ENCODE measurements around the gene UNC80. TPM values are rescaled to one million over a fixed set of nuclear protein-coding genes. Genes with fewer than 3 reads are reported as not detected.

Gene UNC80
- total RNA-seq, 4 donors from 2014 or later, result under 0.01 to 0.67 (median 0.06) TPM

DNA sequence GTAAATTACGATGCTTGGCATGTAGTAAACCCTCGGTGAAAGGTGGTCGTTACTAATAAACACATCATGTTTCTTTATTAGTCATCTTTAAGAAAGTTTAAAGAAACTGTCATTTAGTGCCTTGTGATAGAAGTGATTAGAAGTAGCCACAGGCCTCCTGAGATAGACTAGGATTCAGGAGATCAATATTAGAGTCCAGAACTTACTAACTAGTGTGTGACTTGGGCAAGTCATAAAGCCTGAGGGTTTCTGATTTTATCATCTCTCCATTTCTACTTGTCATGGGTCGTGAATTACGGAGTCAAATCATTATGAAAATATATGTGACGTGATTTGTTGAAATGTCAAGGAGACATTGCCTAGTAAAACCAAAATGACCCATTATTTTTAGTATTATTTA is 237.5 kb downstream of the UNC80 start:
- Histone ChIP-seq H3K36me3 (peaks cover 0 to 50% of the 10 kb centered on the region in 2 donors), H3K9me3 (no peaks in the 10 kb centered on the region), H3K4me1 (peaks cover 3 to 36% (median 17%) of the 10 kb centered on the region in 3 donors), H3K4me3 (no peak overlapping the region), H3K27me3 (no peaks in the 10 kb centered on the region), H3K27ac (no peak overlapping the region)
- 68 to 72% methylated on average over 6 of the region's 6 CpGs for WGBS, 2 donors (ENCODE audit: low coverage in 1 of 2)
- TF ChIP-seq POLR2AphosphoS5 (IDR thresholded peaks at IDR 0.05) (no peak), POLR2A (IDR thresholded peaks at IDR 0.05) (no peak), EP300 (IDR thresholded peaks at IDR 0.05) (no peak)
- TF ChIP-seq, protein P1, sequence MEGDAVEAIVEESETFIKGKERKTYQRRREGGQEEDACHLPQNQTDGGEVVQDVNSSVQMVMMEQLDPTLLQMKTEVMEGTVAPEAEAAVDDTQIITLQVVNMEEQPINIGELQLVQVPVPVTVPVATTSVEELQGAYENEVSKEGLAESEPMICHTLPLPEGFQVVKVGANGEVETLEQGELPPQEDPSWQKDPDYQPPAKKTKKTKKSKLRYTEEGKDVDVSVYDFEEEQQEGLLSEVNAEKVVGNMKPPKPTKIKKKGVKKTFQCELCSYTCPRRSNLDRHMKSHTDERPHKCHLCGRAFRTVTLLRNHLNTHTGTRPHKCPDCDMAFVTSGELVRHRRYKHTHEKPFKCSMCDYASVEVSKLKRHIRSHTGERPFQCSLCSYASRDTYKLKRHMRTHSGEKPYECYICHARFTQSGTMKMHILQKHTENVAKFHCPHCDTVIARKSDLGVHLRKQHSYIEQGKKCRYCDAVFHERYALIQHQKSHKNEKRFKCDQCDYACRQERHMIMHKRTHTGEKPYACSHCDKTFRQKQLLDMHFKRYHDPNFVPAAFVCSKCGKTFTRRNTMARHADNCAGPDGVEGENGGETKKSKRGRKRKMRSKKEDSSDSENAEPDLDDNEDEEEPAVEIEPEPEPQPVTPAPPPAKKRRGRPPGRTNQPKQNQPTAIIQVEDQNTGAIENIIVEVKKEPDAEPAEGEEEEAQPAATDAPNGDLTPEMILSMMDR (IDR thresholded peaks at IDR 0.05), result no peak
- no peak for ATAC-seq

GRCh38 chr2:210009896-210010295 is 238.3 kb downstream of the UNC80 start:
- Histone ChIP-seq H3K27ac (no peak overlapping the region), H3K9me3 (no peaks in the 10 kb centered on the region), H3K36me3 (peaks cover 0 to 57% of the 10 kb centered on the region in 2 donors), H3K27me3 (no peaks in the 10 kb centered on the region), H3K4me3 (no peak overlapping the region), H3K4me1 (peaks cover 0 to 29% (median 14%) of the 10 kb centered on the region in 3 donors)
- no peak for ATAC-seq
- 79 to 82% methylated on average over 3 of the region's 3 CpGs for WGBS, 2 donors (ENCODE audit: low coverage in 1 of 2)
- TF ChIP-seq EP300 (IDR thresholded peaks at IDR 0.05) (no peak), POLR2A (IDR thresholded peaks at IDR 0.05) (no peak), POLR2AphosphoS5 (IDR thresholded peaks at IDR 0.05) (no peak)
- TF ChIP-seq, protein P1 (IDR thresholded peaks at IDR 0.05), result no peak

- WGBS, 2 donors (ENCODE audit: low coverage in 1 of 2), result 79% methylated on average over 1 of the region's 1 CpG; no CpG with 5 or more reads in 1 of the 2 donors
- Histone ChIP-seq H3K36me3 (peaks cover 0 to 97% of the 10 kb centered on the region in 2 donors), H3K4me3 (no peak overlapping the region), H3K9me3 (no peaks in the 10 kb centered on the region), H3K27ac (no peak overlapping the region), H3K4me1 (peaks cover 0 to 9% (median 0%) of the 10 kb centered on the region in 3 donors), H3K27me3 (no peaks in the 10 kb centered on the region)
- no peak for ATAC-seq
- TF ChIP-seq EP300 (IDR thresholded peaks at IDR 0.05) (no peak), POLR2A (IDR thresholded peaks at IDR 0.05) (no peak), POLR2AphosphoS5 (IDR thresholded peaks at IDR 0.05) (no peak)
- TF ChIP-seq, protein P1 (IDR thresholded peaks at IDR 0.05), result no peak
Measured at GRCh38 chr2:210020138-210020537, 248.5 kb downstream of the UNC80 start.

DNA sequence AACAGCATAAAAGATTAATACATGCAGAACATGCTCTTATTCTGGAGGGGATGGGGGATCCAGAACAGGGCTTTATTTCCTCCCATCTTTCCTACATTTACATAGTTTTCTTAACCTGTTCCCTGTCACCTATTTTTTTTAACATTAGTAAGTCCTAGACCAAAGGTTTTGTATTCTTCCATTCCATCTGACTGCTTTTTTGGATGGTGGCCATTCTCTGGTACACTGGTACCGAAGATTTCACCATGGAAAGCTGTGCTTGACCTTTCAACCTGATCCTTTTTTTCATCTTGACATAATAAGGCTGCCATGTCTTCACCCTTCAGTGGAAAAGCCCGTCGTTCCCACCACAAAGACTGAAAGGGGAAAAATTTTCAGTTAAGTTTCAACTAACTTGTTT is 251.2 kb downstream of the UNC80 start:
- ATAC-seq, result no peak
- Histone ChIP-seq H3K4me1 (peaks cover 0 to 9% (median 0%) of the 10 kb centered on the region in 3 donors), H3K4me3 (no peak overlapping the region), H3K36me3 (peaks cover 0 to 97% of the 10 kb centered on the region in 2 donors), H3K27me3 (no peaks in the 10 kb centered on the region), H3K9me3 (no peaks in the 10 kb centered on the region), H3K27ac (peak overlapping the region in 1 of 4 donors; percentile 18)
- no peak for TF ChIP-seq EP300 (IDR thresholded peaks at IDR 0.05)
- no peak for TF ChIP-seq POLR2AphosphoS5 (IDR thresholded peaks at IDR 0.05)
- WGBS, 2 donors (ENCODE audit: low coverage in 1 of 2), result 31 to 62% methylated on average over 3 of the region's 3 CpGs

- Histone ChIP-seq H3K36me3 (peaks cover 0 to 55% of the 10 kb centered on the region in 2 donors), H3K4me1 (peaks cover 0 to 4% (median 0%) of the 10 kb centered on the region in 3 donors), H3K27ac (no peak overlapping the region), H3K27me3 (no peaks in the 10 kb centered on the region), H3K4me3 (no peak overlapping the region), H3K9me3 (no peaks in the 10 kb centered on the region)
- 67 to 71% methylated on average over 2 of the region's 2 CpGs for WGBS, 2 donors (ENCODE audit: low coverage in 1 of 2)
- no peak for TF ChIP-seq EP300 (IDR thresholded peaks at IDR 0.05)
- TF ChIP-seq POLR2AphosphoS5 (IDR thresholded peaks at IDR 0.05), result no peak
- TF ChIP-seq, protein P1 (IDR thresholded peaks at IDR 0.05), result no peak
- no peak for TF ChIP-seq POLR2A (IDR thresholded peaks at IDR 0.05)
- ATAC-seq, result no peak
Measured at GRCh38 chr2:210027608-210028007, 256.0 kb downstream of the UNC80 start.

Data from gastroesophageal sphincter (tissue), 4 donors.